B cell (primary cell): ENCODE data around the gene TAS2R38.

Experiments used
- CTCF ChIP-seq: fragments of 200-600 bp; IDR thresholded peaks from one replicate; pipeline ENCODE4 v1.8.0; 2022; ENCODE audit warnings: antibody characterized with exemption, mild to moderate bottlenecking
- EZH2 ChIP-seq: IDR thresholded peaks from 2 replicates; pipeline ENCODE4 v1.6.1; 2012; ENCODE audit warnings: borderline replicate concordance, low read depth, mild to moderate bottlenecking, moderate library complexity, low read length; ENCODE audit not compliant: insufficient read depth, poor library complexity, severe bottlenecking

- TF ChIP-seq CTCF = no peak
- TF ChIP-seq EZH2 = no peak
Observed at GRCh38 chr7:142002179-142002578, 28.6 kb upstream of the TAS2R38 start.
